ENCODE data around the gene PDE8A. TPM values are rescaled to one million over a fixed set of nuclear protein-coding genes. Genes with fewer than 3 reads are reported as not detected.

The PDE8A gene
- polyA plus RNA-seq, 1 experiment, result 48.4 TPM

GRCh38 chr15:85142312-85142711 is 160.7 kb downstream of the PDE8A start:
- H3K4me3 ChIP-seq (ENCODE audit: low read depth, low read length), result no peak overlapping the region
- H3K27me3 ChIP-seq (ENCODE audit: control insufficient read depth, insufficient read depth, low read length), result no peaks in the 10 kb centered on the region
- ChIA-PET POLR2A (interaction anchor here (1.0 kb wide), 1 partner anchor 10 kb away, joined by 3 read pairs; no protein-coding TSS in a partner anchor), CTCF (interaction anchor here (2.9 kb wide), 1 partner anchor 26 kb away, joined by 9 read pairs; no protein-coding TSS in a partner anchor)
- no peak overlapping the region for H3K27ac ChIP-seq (ENCODE audit: low read depth, low read length)
- no peaks in the 10 kb centered on the region for H3K9me3 ChIP-seq (ENCODE audit: control insufficient read depth, insufficient read depth, low read length)
- no peak for TF ChIP-seq CTCF (IDR thresholded peaks at IDR 0.05; ENCODE audit: low read depth, low read length)
- no peak for DNase-seq (ENCODE audit: low read depth, low spot score)

- no peak for TF ChIP-seq CTCF (IDR thresholded peaks at IDR 0.05; ENCODE audit: low read depth, low read length)
- ChIA-PET POLR2A (no interaction called here), CTCF (no interaction called here)
- Histone ChIP-seq H3K27me3 (ENCODE audit: control insufficient read depth, insufficient read depth, low read length) (no peaks in the 10 kb centered on the region), H3K4me3 (ENCODE audit: low read depth, low read length) (no peak overlapping the region), H3K9me3 (ENCODE audit: control insufficient read depth, insufficient read depth, low read length) (no peaks in the 10 kb centered on the region), H3K27ac (ENCODE audit: low read depth, low read length) (no peak overlapping the region)
- DNase-seq (ENCODE audit: low read depth, low spot score), result no peak
Measured at GRCh38 chr15:85149465-85150129, 167.9 kb downstream of the PDE8A start.

- no peak for TF ChIP-seq CTCF (IDR thresholded peaks at IDR 0.05; ENCODE audit: low read depth, low read length)
- no peak for DNase-seq (ENCODE audit: low read depth, low spot score)
- Histone ChIP-seq H3K4me3 (ENCODE audit: low read depth, low read length) (no peak overlapping the region), H3K27me3 (ENCODE audit: control insufficient read depth, insufficient read depth, low read length) (no peaks in the 10 kb centered on the region), H3K9me3 (ENCODE audit: control insufficient read depth, insufficient read depth, low read length) (no peaks in the 10 kb centered on the region), H3K27ac (ENCODE audit: low read depth, low read length) (no peak overlapping the region)
- POLR2A ChIA-PET, result no interaction called here
- CTCF ChIA-PET, result no interaction called here
Measured at GRCh38 chr15:85150130-85150480, 168.4 kb downstream of the PDE8A start.

- Histone ChIP-seq H3K9me3 (ENCODE audit: control insufficient read depth, insufficient read depth, low read length) (no peaks in the 10 kb centered on the region), H3K27ac (ENCODE audit: low read depth, low read length) (no peak overlapping the region), H3K27me3 (ENCODE audit: control insufficient read depth, insufficient read depth, low read length) (no peaks in the 10 kb centered on the region), H3K4me3 (ENCODE audit: low read depth, low read length) (no peak overlapping the region)
- no peak for DNase-seq (ENCODE audit: low read depth, low spot score)
- no peak for TF ChIP-seq CTCF (IDR thresholded peaks at IDR 0.05; ENCODE audit: low read depth, low read length)
- CTCF ChIA-PET, result interaction anchor here (0.6 kb wide), 1 partner anchor 17 kb away, joined by 3 read pairs; no protein-coding TSS in a partner anchor
- POLR2A ChIA-PET, result interaction anchor here (0.7 kb wide), 1 partner anchor 580 kb away, joined by 3 read pairs; no protein-coding TSS in a partner anchor
Measured at GRCh38 chr15:85151145-85151544, 169.5 kb downstream of the PDE8A start.

- no peak for TF ChIP-seq CTCF (IDR thresholded peaks at IDR 0.05; ENCODE audit: low read depth, low read length)
- ChIA-PET POLR2A (no interaction called here), CTCF (no interaction called here)
- H3K27ac ChIP-seq (ENCODE audit: low read depth, low read length), result no peak overlapping the region
- H3K27me3 ChIP-seq (ENCODE audit: control insufficient read depth, insufficient read depth, low read length), result no peaks in the 10 kb centered on the region
- DNase-seq (ENCODE audit: low read depth, low spot score), result no peak
- no peaks in the 10 kb centered on the region for H3K9me3 ChIP-seq (ENCODE audit: control insufficient read depth, insufficient read depth, low read length)
- no peak overlapping the region for H3K4me3 ChIP-seq (ENCODE audit: low read depth, low read length)
Measured at GRCh38 chr15:85151861-85152260, 170.2 kb downstream of the PDE8A start.
